Ectodermal cell (in vitro differentiated cells): ENCODE measurements around the gene RNF114.
"Not testable (repeated sequence)": the region's sequence is repeated elsewhere in the genome, so short reads cannot be mapped to it uniquely, and the experiment has no call there.

Experiments
- H3K27ac ChIP-seq: 2 replicates; pipeline ENCODE4 v1.7.0; 2013; ENCODE audit warnings: mild to moderate bottlenecking, low read depth, low read length; ENCODE audit not compliant: insufficient read depth, poor library complexity, severe bottlenecking
- H3K27me3 ChIP-seq: 2 replicates; pipeline ENCODE4 v1.7.0; 2013; ENCODE audit warnings: mild to moderate bottlenecking, low read length; ENCODE audit not compliant: insufficient read depth, control insufficient read depth, poor library complexity, severe bottlenecking
- H3K36me3 ChIP-seq: one replicate; pipeline ENCODE4 v1.7.0; 2013; ENCODE audit warnings: low read length; ENCODE audit not compliant: control insufficient read depth, insufficient read depth
- H3K4me1 ChIP-seq: one replicate; pipeline ENCODE4 v1.7.0; 2013; ENCODE audit warnings: low read length; ENCODE audit not compliant: control insufficient read depth, insufficient read depth
- H3K4me3 ChIP-seq: 2 replicates; pipeline ENCODE4 v1.7.0; 2013; ENCODE audit warnings: low read depth, low read length, control low read depth; ENCODE audit not compliant: insufficient read depth
- H3K9me3 ChIP-seq: 2 replicates; pipeline ENCODE4 v1.7.0; 2013; ENCODE audit warnings: mild to moderate bottlenecking, low read length, moderate library complexity; ENCODE audit not compliant: control insufficient read depth
- WGBS, 2 experiments: methylation state at CpG; one replicate each; pipeline ENCODE4 v1.1.7; 2013; ENCODE audit warnings: missing lambda C conversion rate in 2 of 2; 5-methylcytosine and 5-hydroxymethylcytosine counted together

The RNF114 gene

DNA sequence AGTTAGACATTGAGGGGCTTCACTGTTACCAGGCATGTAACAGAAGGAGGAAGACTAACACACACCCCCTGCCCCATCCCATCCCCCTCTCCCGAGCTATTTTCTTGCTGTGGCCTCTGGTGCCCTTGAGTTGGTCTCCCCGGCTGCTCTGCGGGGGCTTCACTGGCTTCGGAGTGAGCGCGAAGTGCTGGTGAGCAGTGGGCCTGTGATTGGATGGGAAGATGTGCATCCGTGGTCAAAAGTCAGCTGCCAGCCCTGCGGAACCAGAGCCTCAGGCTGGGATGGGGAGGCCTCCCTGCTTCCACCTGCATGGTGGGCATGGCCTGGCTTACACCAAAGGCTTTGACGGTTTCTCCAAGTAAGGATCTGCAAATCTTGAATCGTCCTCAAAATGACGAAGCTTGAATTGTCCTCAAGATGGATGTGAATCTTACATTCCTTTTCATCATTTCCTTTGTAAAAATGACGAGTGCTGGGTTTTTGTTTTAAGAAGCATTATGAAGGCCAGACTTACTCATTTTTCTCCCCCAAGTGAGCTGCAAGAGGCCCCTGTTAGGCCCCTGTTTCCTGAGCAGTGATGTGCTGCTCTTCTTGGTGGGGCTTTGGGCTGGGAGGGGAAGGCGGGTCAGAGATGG, 44.6 kb upstream of the RNF114 start:
- Histone ChIP-seq H3K4me3 (no peak overlapping the region), H3K36me3 (peaks cover 4% of the 10 kb centered on the region), H3K27me3 (no peaks in the 10 kb centered on the region), H3K9me3 (no peaks in the 10 kb centered on the region), H3K4me1 (peaks cover 51% of the 10 kb centered on the region), H3K27ac (peak overlapping the region; percentile 63)
- WGBS, 2 experiments = 83 to 87% methylated on average over 13 of the region's 13 CpGs

DNA sequence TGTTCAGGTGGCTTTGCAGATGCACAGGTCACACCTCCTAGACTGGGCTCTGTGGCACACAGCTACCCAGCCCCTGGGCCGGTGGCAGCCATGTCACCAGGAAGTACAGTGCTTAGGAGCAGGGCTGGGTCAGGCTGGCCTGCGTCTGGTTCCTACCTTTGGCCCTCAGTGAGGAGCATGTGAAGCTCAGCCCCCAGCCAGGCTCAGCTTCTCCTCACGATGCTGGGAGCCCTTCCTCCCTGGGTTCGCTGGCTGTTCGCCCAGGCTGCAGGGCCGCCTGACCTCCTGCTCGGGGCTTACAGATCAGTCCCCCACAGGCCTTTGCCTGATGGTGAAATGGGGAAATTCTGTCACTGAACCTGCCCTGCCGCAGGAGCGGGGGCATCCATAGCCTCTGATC, 43.9 kb upstream of the RNF114 start:
- H3K27me3 ChIP-seq = no peaks in the 10 kb centered on the region
- H3K4me1 ChIP-seq = peaks cover 46% of the 10 kb centered on the region
- H3K4me3 ChIP-seq = no peak overlapping the region
- H3K36me3 ChIP-seq = peaks cover under 1% of the 10 kb centered on the region
- H3K9me3 ChIP-seq = no peaks in the 10 kb centered on the region
- H3K27ac ChIP-seq = no peak overlapping the region
- WGBS, 2 experiments = 92 to 95% methylated on average over 9 of the region's 9 CpGs

DNA sequence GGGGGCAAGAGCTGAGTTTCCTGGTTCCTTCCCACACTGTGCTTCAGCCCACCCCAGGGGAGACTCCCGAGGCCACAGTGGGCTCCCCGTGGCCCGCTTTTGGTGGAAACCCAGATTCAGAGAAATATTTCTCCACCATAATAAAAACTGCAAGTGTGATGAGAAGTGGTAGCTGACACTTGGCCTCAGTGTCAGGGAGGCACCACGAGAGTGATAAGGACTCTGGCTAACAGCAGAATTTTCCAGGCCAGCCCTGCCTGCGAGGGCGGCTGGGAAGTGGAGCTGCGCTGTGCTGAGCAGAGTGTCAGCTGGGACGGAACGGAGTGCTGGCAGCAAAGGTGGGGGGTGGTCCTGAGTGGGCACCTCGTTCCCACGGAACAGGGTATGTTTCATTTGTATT, 43.4 kb upstream of the RNF114 start:
- Histone ChIP-seq H3K36me3 (no peaks in the 10 kb centered on the region), H3K9me3 (no peaks in the 10 kb centered on the region), H3K27me3 (no peaks in the 10 kb centered on the region), H3K4me1 (peaks cover 40% of the 10 kb centered on the region), H3K4me3 (no peak overlapping the region), H3K27ac (no peak overlapping the region)
- 90 to 93% methylated on average over 11 of the region's 11 CpGs for WGBS, 2 experiments

DNA sequence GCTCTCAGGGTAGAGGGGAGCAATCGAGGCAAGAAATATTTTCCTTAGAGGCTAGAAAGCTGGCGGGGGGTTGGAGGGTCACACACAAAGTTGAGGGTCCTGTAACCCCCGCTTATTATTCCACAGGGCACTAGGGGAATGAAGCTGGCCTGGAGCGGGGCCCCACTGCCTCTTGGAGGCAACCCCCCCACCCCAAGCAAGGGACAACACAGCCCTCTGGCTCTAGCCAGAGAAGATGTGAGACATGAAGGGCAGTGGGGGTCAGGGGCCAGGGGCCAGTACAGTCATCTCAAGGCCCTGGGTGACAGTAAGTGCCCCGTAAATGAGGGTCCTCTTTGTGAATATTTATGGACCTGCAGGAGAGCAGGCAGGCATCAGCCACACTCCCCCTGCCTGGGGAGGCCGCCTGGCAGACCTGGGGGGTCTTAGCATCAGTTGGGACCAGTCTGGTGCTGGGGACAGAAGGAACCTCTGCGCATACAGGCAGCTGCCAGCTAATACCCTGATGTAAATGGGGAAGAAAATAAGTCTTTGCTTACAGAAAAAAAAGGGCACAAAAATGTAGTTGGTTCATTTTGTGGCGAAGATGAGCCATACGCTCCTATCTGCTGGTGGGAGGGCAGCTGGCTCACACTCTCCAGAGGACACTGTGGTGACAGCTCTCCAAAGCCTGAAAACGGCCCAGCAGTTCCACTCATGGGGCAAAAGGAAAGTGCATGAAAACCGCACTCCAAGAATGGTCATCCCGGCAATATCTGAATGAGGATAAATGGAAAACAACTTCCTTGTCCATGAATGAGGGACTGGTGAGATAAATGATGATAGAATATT, 42.7 kb upstream of the RNF114 start:
- Histone ChIP-seq H3K36me3 (no peaks in the 10 kb centered on the region), H3K27me3 (no peaks in the 10 kb centered on the region), H3K4me3 (no peak overlapping the region), H3K4me1 (peaks cover 37% of the 10 kb centered on the region), H3K9me3 (no peaks in the 10 kb centered on the region), H3K27ac (no peak overlapping the region)
- WGBS, 2 experiments = 91 to 93% methylated on average over 12 of the region's 12 CpGs

DNA sequence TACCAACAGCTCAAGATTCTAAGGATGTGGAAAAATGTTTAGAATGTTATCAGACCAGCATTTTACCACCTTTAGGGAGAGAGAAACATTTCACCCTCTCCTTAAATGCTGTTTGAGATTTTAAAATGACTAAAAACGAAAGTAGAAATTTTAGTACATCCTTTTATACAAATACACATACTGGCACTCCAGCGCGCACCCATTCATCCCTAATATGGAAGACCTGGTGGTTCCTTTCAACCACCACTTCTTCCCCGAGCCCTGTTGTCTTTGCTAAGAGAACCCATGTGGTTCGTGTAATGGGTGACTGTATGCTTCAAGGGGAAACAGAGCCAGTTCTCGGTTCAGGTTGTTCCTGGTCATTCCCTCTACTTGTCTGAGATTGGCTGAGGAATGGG, 42.1 kb upstream of the RNF114 start:
- Histone ChIP-seq H3K27ac (no peak overlapping the region), H3K27me3 (no peaks in the 10 kb centered on the region), H3K9me3 (no peaks in the 10 kb centered on the region), H3K4me3 (no peak overlapping the region), H3K4me1 (peaks cover 37% of the 10 kb centered on the region), H3K36me3 (no peaks in the 10 kb centered on the region)
- WGBS, 2 experiments = 91 to 94% methylated on average over 6 of the region's 6 CpGs

DNA sequence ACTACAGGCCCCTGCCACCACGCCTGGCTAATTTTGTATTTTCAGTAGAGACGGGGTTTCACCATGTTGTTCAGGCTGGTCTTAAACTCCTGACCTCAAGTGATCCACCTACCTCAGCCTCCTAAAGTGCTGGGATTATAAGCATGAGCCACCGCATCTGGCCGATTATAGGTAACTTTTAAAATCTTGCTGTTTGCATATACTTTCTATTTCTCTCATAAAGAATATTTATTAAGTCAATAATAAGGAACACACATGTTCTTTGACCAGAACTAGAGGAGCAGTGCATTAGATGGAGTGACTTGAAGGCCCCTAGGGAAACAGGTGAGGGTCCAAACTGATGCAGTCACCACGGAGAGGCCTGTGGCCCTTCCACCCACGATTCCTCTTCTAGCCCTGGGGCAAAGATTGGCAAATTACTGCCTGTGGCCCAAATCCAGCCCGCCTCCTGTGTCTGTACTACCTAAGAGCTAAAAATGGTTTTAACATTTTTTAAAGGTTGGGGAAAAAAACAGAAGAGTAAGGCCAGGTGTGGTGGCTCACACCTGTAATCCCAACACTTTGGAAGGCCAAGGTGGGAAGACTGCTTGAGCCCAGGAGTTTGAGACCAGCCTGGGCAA, 40.6 kb upstream of the RNF114 start:
- H3K9me3 ChIP-seq, H3K27ac ChIP-seq, H3K4me3 ChIP-seq, H3K27me3 ChIP-seq, H3K36me3 ChIP-seq: not testable (repeated sequence)
- peaks cover 33% of the 10 kb centered on the region for H3K4me1 ChIP-seq
- 94 to 97% methylated on average over 7 of the region's 7 CpGs for WGBS, 2 experiments

DNA sequence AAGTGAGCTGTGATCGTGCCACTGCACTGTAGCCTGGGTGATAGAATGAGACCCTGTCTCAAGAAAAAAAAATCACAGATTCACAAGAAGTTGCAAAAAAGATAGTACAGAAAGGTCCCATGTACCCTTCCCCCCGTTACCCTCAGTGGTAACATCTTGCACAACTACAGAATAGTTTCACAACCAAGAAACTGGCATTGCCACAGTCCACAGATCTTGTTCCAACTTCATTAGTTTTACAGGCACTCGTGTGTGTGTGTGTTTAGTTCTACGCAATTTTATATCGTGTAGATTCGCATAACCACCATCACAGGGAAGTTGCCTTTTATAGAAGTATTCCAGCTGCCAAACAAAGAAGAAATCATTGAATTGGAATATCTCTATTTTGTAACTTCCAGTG, 40.0 kb upstream of the RNF114 start:
- no peak overlapping the region for H3K27ac ChIP-seq

DNA sequence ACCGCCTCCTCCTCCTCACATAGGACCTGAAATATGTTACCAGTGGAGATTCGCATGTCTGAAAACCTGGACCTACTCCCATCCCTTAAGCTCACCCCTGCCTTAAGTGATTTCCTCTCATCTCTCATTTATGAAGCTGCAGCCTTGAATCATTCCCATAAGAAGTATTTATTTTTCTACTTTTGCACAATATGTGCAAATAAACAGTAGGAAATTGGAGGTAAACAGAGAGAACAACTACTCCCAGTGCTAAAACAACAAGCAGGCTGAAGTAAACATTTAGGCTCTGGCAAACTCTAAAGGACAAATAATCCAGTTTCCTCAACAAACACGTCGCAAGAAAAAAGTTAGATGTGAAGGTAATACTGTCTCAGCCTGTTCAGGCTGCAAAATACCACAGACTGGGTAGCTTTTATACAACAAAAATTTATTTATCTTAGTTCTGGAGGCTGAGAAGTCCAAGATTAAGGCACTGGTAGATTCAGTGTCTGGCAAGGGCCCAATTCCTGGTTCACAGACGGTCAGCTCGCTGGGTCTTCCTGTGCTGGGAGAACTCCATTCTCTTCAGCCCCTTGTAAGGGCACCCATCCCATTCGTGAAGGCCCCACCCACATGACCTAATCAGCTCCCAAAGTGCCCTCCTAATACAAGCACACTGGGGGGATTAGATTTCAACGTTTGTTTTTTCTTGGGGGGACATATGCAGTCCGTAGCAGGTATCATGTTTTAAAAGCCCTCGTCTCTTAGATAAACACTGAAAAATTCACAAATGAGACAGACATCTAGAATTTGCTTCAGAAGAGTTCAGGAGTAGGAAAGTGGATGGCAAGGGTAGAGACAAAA, 36.4 kb upstream of the RNF114 start:
- WGBS, 2 experiments = 78 to 86% methylated on average over 10 of the region's 10 CpGs
- H3K4me3 ChIP-seq = no peak overlapping the region
- no peaks in the 10 kb centered on the region for H3K4me1 ChIP-seq
- H3K27ac ChIP-seq = no peak overlapping the region
- H3K27me3 ChIP-seq = no peaks in the 10 kb centered on the region
- no peaks in the 10 kb centered on the region for H3K36me3 ChIP-seq
- no peaks in the 10 kb centered on the region for H3K9me3 ChIP-seq

More for the DNA sequence above, 40.0 kb upstream of the RNF114 start:
- Histone ChIP-seq H3K27me3 (no peaks in the 10 kb centered on the region), H3K9me3 (no peaks in the 10 kb centered on the region), H3K4me1 (peaks cover 26% of the 10 kb centered on the region), H3K4me3 (no peak overlapping the region), H3K36me3 (no peaks in the 10 kb centered on the region)
- 95 to 97% methylated on average over 6 of the region's 6 CpGs for WGBS, 2 experiments

DNA sequence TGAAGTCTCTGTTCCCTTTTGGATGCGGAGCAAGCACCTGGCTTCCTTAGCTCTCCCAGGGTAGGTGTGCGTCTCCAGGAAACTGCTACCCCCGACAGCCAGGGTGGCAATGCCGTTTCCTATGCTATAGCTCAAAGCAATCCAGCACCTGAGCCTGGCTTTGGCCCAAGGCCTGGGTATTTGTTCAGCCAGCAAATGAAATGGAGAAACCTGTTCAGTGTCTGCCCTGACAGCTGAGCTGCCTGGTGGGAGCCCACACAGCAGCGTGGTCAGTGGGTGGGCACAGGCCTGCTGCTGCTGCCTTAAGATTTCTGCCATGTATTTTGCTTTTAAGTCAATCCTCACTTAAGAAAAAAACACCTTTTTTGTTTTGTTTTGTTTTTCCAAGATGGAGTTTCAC, 34.6 kb upstream of the RNF114 start:
- Histone ChIP-seq H3K27me3 (no peaks in the 10 kb centered on the region), H3K4me1 (no peaks in the 10 kb centered on the region), H3K36me3 (peaks cover 12% of the 10 kb centered on the region), H3K9me3 (no peaks in the 10 kb centered on the region), H3K27ac (no peak overlapping the region), H3K4me3 (no peak overlapping the region)
- 93 to 94% methylated on average over 5 of the region's 5 CpGs for WGBS, 2 experiments
